WTC11 (cell line): ENCODE results near the gene AGBL2. TPM values are rescaled to one million over a fixed set of nuclear protein-coding genes. Genes with fewer than 3 reads are reported as not detected.
A peak's percentile ranks its signal among the peaks of the same experiment; 100 is the strongest.
"Not testable (repeated sequence)": the region's sequence is repeated elsewhere in the genome, so short reads cannot be mapped to it uniquely, and the experiment has no call there.

Experiments
- ATAC-seq: fragments of 200-7000 bp; cut with Tn5 transposase; 2 replicates; pipeline ENCODE4 v1.10.0; 2021; ENCODE audit warnings: mild to moderate bottlenecking, moderate library complexity
- CTCF ChIA-PET: fragments of 300-600 bp; sonication (Branson Sonifier 250); formaldehyde crosslinking; loops from one replicate; lab custom pipeline; 2021; ENCODE audit warnings: antibody characterized with exemption; lab: Charles Lee
- POLR2A ChIA-PET: fragments of 350-600 bp; sonication (Branson Sonifier 250); formaldehyde crosslinking; loops from one replicate; lab custom pipeline; 2021; ENCODE audit warnings: antibody characterized with exemption; lab: Charles Lee
- DNase-seq: peaks from one replicate; pipeline ENCODE4 v3.0.0; 2021; ENCODE audit warnings: low spot score
- H3K27ac Mint-ChIP-seq: 2 replicates; pipeline ENCODE4 v1.8.0; 2021; ENCODE audit warnings: mixed read lengths
- H3K27me3 Mint-ChIP-seq: 2 replicates; pipeline ENCODE4 v1.8.0; 2021; ENCODE audit warnings: low read depth, mild to moderate bottlenecking, moderate library complexity, mixed read lengths
- H3K36me3 Mint-ChIP-seq: 2 replicates; pipeline ENCODE4 v1.8.0; 2021; ENCODE audit warnings: mixed read lengths
- H3K4me1 Mint-ChIP-seq: 2 replicates; pipeline ENCODE4 v1.8.0; 2022; ENCODE audit warnings: mixed read lengths
- H3K4me3 Mint-ChIP-seq: 2 replicates; pipeline ENCODE4 v1.8.0; 2021; ENCODE audit warnings: mild to moderate bottlenecking, moderate library complexity, mixed read lengths
- H3K9me3 Mint-ChIP-seq: 2 replicates; pipeline ENCODE4 v1.8.0; 2021; ENCODE audit warnings: mixed read lengths
- AFF4 ChIP-seq: sonication (generic); formaldehyde crosslinking; IDR thresholded peaks from 2 replicates; pipeline ENCODE4 v1.8.1; 2023; ENCODE audit warnings: mild to moderate bottlenecking, missing genetic modification reagents, borderline replicate concordance
- ATF1 ChIP-seq: sonication (generic); formaldehyde crosslinking; IDR thresholded peaks from 2 replicates; pipeline ENCODE4 v1.8.1; 2023; ENCODE audit warnings: mild to moderate bottlenecking, moderate library complexity, missing genetic modification reagents
- ATF3 ChIP-seq: sonication (generic); formaldehyde crosslinking; conservative IDR thresholded peaks from 2 replicates; pipeline ENCODE4 v1.8.1; 2022; ENCODE audit warnings: mild to moderate bottlenecking, missing genetic modification reagents
- CBFB ChIP-seq: sonication (generic); formaldehyde crosslinking; IDR thresholded peaks from 2 replicates; pipeline ENCODE4 v1.8.1; 2022; ENCODE audit warnings: mild to moderate bottlenecking, low read depth, missing genetic modification reagents
- CTCF ChIP-seq: fragments of 200-600 bp; IDR thresholded peaks from 2 replicates; pipeline ENCODE4 v1.8.0; 2022; ENCODE audit warnings: antibody characterized with exemption
- E2F1 ChIP-seq: sonication (generic); formaldehyde crosslinking; IDR thresholded peaks from 2 replicates; pipeline ENCODE4 v1.8.0; 2022; ENCODE audit warnings: mild to moderate bottlenecking, missing genetic modification reagents
- EMX1 ChIP-seq: fragments of 250-450 bp; sonication (Bioruptor Pico); IDR thresholded peaks from 2 replicates; pipeline ENCODE4 v1.8.0; 2021; ENCODE audit warnings: mild to moderate bottlenecking
- ERG ChIP-seq: fragments of 250-450 bp; sonication (Bioruptor Pico); IDR thresholded peaks from 2 replicates; pipeline ENCODE4 v1.8.0; 2021; ENCODE audit warnings: mild to moderate bottlenecking
- FOXP1 ChIP-seq: sonication (generic); formaldehyde crosslinking; IDR thresholded peaks from 2 replicates; pipeline ENCODE4 v1.8.0; 2022; ENCODE audit warnings: missing genetic modification reagents, mild to moderate bottlenecking, moderate library complexity, borderline replicate concordance
- GTF2I ChIP-seq: fragments of 250-450 bp; sonication (Bioruptor Pico); conservative IDR thresholded peaks from 2 replicates; pipeline ENCODE4 v1.4.0; 2021; ENCODE audit warnings: mild to moderate bottlenecking
- JUN ChIP-seq: sonication (generic); formaldehyde crosslinking; IDR thresholded peaks from 2 replicates; pipeline ENCODE4 v1.8.0; 2023; ENCODE audit warnings: mild to moderate bottlenecking, missing genetic modification reagents
- OVOL2 ChIP-seq: fragments of 250-450 bp; sonication (Bioruptor Pico); IDR thresholded peaks from 2 replicates; pipeline ENCODE4 v1.9.0; 2021; ENCODE audit warnings: mild to moderate bottlenecking, borderline replicate concordance
- RELA ChIP-seq: sonication (generic); formaldehyde crosslinking; IDR thresholded peaks from 2 replicates; pipeline ENCODE4 v1.8.1; 2022; ENCODE audit warnings: missing genetic modification reagents, mild to moderate bottlenecking, borderline replicate concordance
- RORB ChIP-seq: fragments of 250-450 bp; sonication (Bioruptor Pico); IDR thresholded peaks from 2 replicates; pipeline ENCODE4 v1.9.0; 2021; ENCODE audit warnings: mild to moderate bottlenecking
- SP1 ChIP-seq: sonication (generic); formaldehyde crosslinking; conservative IDR thresholded peaks from 2 replicates; pipeline ENCODE4 v1.8.1; 2022; ENCODE audit warnings: missing genetic modification reagents
- ZBTB21 ChIP-seq: sonication (generic); formaldehyde crosslinking; IDR thresholded peaks from 2 replicates; pipeline ENCODE4 v1.8.1; 2023; ENCODE audit warnings: mild to moderate bottlenecking, missing genetic modification reagents, borderline replicate concordance
- ZNF138 ChIP-seq: sonication (generic); formaldehyde crosslinking; conservative IDR thresholded peaks from 2 replicates; pipeline ENCODE4 v1.8.1; 2022; ENCODE audit warnings: mild to moderate bottlenecking, moderate library complexity, missing genetic modification reagents
- ZNF263 ChIP-seq: sonication (generic); formaldehyde crosslinking; IDR thresholded peaks from 2 replicates; pipeline ENCODE4 v1.8.1; 2022; ENCODE audit warnings: low read depth, mild to moderate bottlenecking, moderate library complexity, missing genetic modification reagents
- ZNF281 ChIP-seq: sonication (generic); formaldehyde crosslinking; IDR thresholded peaks from 2 replicates; pipeline ENCODE4 v1.8.0; 2023; ENCODE audit warnings: mild to moderate bottlenecking, missing genetic modification reagents
- total RNA-seq: library from RNA; stranded (reverse); gene quantifications from 3 replicates; pipeline ENCODE4 v1.2.3, GENCODE V29; 2021

AGBL2 gene
- total RNA-seq, 1 experiment from 2014 or later: 3.7 TPM

GRCh38 chr11:47711816-47712215 is 3.4 kb downstream of the AGBL2 start (continued):
- TF ChIP-seq CTCF (no peak), SP1 (CRISPR knock-in tag) (no peak), OVOL2 (CRISPR knock-in tag) (no peak), ZNF263 (CRISPR knock-in tag) (no peak), ATF3 (no peak), RORB (CRISPR knock-in tag) (no peak), RELA (no peak), FOXP1 (CRISPR knock-in tag) (no peak)
- TF ChIP-seq, all 79 proteins: peak for 0

- Mint-ChIP-seq H3K36me3 (peaks cover 10% of the 10 kb centered on the region), H3K4me3 (no peak overlapping the region), H3K4me1 (peaks cover 20% of the 10 kb centered on the region), H3K9me3 (peaks cover 10% of the 10 kb centered on the region), H3K27ac (peak overlapping the region; percentile 80; the same call in 1 of the 2 replicates), H3K27me3 (no peaks in the 10 kb centered on the region)
- ATAC-seq: no peak
- CTCF ChIA-PET: no interaction called here
- no peak for TF ChIP-seq ZBTB21 (CRISPR knock-in tag)
- no peak for TF ChIP-seq CBFB (CRISPR knock-in tag)
- TF ChIP-seq ERG (CRISPR knock-in tag): no peak
- POLR2A ChIA-PET: interaction anchor here (0.9 to 1.1 kb wide), 2 partner anchors 46 to 137 kb away, joined by 3 read pairs; partner anchors contain the start of gene NUP160
- DNase-seq: no peak
Observed at GRCh38 chr11:47711225-47711624, 3.9 kb downstream of the AGBL2 start.

GRCh38 chr11:47707275-47707786 is 7.8 kb downstream of the AGBL2 start:
- H3K27ac Mint-ChIP-seq, H3K4me3 Mint-ChIP-seq, H3K9me3 Mint-ChIP-seq, H3K27me3 Mint-ChIP-seq, DNase-seq, CTCF ChIA-PET, H3K4me1 Mint-ChIP-seq, POLR2A ChIA-PET, ATAC-seq: not testable (repeated sequence)
- H3K36me3 Mint-ChIP-seq: peaks cover 10% of the 10 kb centered on the region

GRCh38 chr11:47705721-47706120 is 9.4 kb downstream of the AGBL2 start:
- Mint-ChIP-seq H3K36me3 (peaks cover 10% of the 10 kb centered on the region), H3K27me3 (no peaks in the 10 kb centered on the region), H3K9me3 (peaks cover 10% of the 10 kb centered on the region), H3K4me3 (no peak overlapping the region), H3K4me1 (peaks cover 3% of the 10 kb centered on the region; the same call in 1 of the 2 replicates), H3K27ac (peak overlapping the region; percentile 33; the same call in 1 of the 2 replicates)
- DNase-seq (no peak), ATAC-seq (no peak)
- ChIA-PET CTCF (interaction anchor here (0.6 kb wide), 1 partner anchor 91 kb away, joined by 3 read pairs; no protein-coding TSS in a partner anchor), POLR2A (interaction anchor here (0.6 to 0.7 kb wide), 2 partner anchors 124 to 383 kb away, joined by 3 to 7 read pairs; no protein-coding TSS in a partner anchor)
- TF ChIP-seq ZBTB21 (CRISPR knock-in tag) (no peak), E2F1 (CRISPR knock-in tag) (no peak), AFF4 (CRISPR knock-in tag) (no peak), FOXP1 (CRISPR knock-in tag) (no peak), ATF1 (CRISPR knock-in tag) (no peak), GTF2I (CRISPR knock-in tag) (no peak), ZNF138 (CRISPR knock-in tag) (no peak), ZNF281 (CRISPR knock-in tag) (no peak), JUN (CRISPR knock-in tag) (no peak), EMX1 (no peak)
